ENCODE results near the gene DUSP22. TPM values are rescaled to one million over a fixed set of nuclear protein-coding genes. Genes with fewer than 3 reads are reported as not detected.

The DUSP22 gene
- total and polyA plus RNA-seq, 2 of the 8 experiments (the other 6 are each of a cell fraction or from before 2014, with no cell fraction given): 15.5 to 32.4 TPM

GRCh38 chr6:281469-282103 lies 10.7 kb upstream of the DUSP22 start (continued):
- no peak for TF ChIP-seq CHD7 (IDR thresholded peaks at IDR 0.05; ENCODE audit: insufficient replicate concordance, low read length)
- TF ChIP-seq MAFK (IDR thresholded peaks at IDR 0.05; ENCODE audit: low read depth, low read length): no peak
- TF ChIP-seq SIX5 (IDR thresholded peaks at IDR 0.05; ENCODE audit: low read depth, low read length): no peak
- TF ChIP-seq SAP30 (IDR thresholded peaks at IDR 0.05; ENCODE audit: insufficient read depth, insufficient replicate concordance, low read length): no peak
- no peak for TF ChIP-seq GABPA (IDR thresholded peaks at IDR 0.05; ENCODE audit: borderline replicate concordance, insufficient read depth, low read length)
- no peak for TF ChIP-seq ATF2 (IDR thresholded peaks at IDR 0.05; ENCODE audit: low read length)
